ENCODE results near the gene IGLL1. TPM values are rescaled to one million over a fixed set of nuclear protein-coding genes. Genes with fewer than 3 reads are reported as not detected.
A peak's percentile ranks its signal among the peaks of the same experiment; 100 is the strongest.

The IGLL1 gene
- total RNA-seq, 1 experiment from 2014 or later: not detected

DNA sequence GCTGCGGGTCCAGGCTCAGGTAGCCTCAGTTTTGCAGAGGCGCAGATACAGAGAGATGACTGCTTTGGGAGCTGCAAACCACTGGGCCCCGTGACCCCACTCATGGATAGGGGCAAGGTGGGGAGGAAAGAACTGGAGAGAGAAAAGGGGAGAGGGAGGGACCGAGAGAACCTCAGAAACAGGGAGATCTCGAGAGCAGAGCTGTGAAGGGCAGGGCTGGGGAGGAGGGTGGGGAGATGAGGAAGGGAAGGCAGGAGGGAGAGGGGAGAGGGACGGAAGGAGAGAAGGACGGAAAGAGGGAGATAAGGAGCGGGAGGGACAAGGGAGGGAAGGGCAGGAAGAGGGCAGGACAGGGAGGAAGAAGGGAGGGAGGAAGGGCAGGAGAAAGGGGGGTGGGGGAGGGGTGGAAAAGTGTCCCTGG is 46.3 kb downstream of the IGLL1 start:
- H3K36me3 ChIP-seq (ENCODE audit: control insufficient read depth, insufficient read depth, low read length): no peaks in the 10 kb centered on the region
- Mint-ChIP-seq H3K36me3 (ENCODE audit: insufficient read depth, unreplicated experiment) (no peaks in the 10 kb centered on the region), H3K4me1 (ENCODE audit: low read depth, unreplicated experiment) (peaks cover 61% of the 10 kb centered on the region), H3K27ac (ENCODE audit: unreplicated experiment) (no peak overlapping the region), H3K4me3 (ENCODE audit: unreplicated experiment) (no peak overlapping the region), H3K9me3 (ENCODE audit: unreplicated experiment) (no peaks in the 10 kb centered on the region), H3K27me3 (ENCODE audit: insufficient read depth, unreplicated experiment) (no peaks in the 10 kb centered on the region)
- ChIA-PET CTCF (no interaction called here), POLR2A (no interaction called here)
- H3K27me3 ChIP-seq (replicated peaks; ENCODE audit: control insufficient read depth, insufficient read depth, low read length): no peaks in the 10 kb centered on the region
- BruUV-seq (replicated peaks): no TSS peak
- peak in 1 of 2 experiments; percentile 59 for DNase-seq
- H3K4me3 ChIP-seq (ENCODE audit: low read depth, low read length): no peak overlapping the region
- peaks cover 66% of the 10 kb centered on the region for H3K4me1 ChIP-seq
- H3K9me3 ChIP-seq: no peaks in the 10 kb centered on the region
- intact Hi-C loops (cut with micrococcal nuclease; ENCODE audit: unreplicated experiment): no loop called here
- TF ChIP-seq, protein P1, sequence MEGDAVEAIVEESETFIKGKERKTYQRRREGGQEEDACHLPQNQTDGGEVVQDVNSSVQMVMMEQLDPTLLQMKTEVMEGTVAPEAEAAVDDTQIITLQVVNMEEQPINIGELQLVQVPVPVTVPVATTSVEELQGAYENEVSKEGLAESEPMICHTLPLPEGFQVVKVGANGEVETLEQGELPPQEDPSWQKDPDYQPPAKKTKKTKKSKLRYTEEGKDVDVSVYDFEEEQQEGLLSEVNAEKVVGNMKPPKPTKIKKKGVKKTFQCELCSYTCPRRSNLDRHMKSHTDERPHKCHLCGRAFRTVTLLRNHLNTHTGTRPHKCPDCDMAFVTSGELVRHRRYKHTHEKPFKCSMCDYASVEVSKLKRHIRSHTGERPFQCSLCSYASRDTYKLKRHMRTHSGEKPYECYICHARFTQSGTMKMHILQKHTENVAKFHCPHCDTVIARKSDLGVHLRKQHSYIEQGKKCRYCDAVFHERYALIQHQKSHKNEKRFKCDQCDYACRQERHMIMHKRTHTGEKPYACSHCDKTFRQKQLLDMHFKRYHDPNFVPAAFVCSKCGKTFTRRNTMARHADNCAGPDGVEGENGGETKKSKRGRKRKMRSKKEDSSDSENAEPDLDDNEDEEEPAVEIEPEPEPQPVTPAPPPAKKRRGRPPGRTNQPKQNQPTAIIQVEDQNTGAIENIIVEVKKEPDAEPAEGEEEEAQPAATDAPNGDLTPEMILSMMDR (IDR thresholded peaks at IDR 0.05; ENCODE audit: insufficient read depth in 1 of 2, low read depth in 1 of 2, low read length in 1 of 2, severe bottlenecking in 1 of 2, unreplicated experiment in 1 of 2): no peak

DNA sequence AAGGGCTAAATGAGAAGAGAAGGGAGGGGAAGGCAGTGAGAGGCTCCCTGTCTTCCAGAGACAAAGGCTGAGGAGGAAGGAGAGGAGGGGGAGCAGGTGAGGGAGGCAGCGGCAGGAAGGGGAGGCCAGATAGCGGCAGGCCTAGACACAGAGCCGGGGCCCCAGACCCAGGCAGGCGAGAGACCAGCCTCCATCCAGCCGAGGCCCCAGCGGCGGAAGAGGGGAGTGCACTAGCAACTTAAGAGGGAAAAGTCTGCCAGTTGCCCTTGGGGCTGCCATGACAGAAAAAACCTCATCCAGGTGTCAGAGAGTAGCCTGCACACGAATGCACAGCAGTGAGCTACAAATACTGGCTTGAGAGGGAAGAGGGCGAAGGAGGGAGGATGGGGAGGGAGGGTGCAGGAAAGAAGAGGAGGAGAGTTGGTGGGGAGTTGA is 46.7 kb downstream of the IGLL1 start:
- Histone ChIP-seq H3K36me3 (ENCODE audit: control insufficient read depth, insufficient read depth, low read length) (no peaks in the 10 kb centered on the region), H3K4me1 (peaks cover 62% of the 10 kb centered on the region), H3K9me3 (no peaks in the 10 kb centered on the region), H3K27me3 (replicated peaks; ENCODE audit: control insufficient read depth, insufficient read depth, low read length) (no peaks in the 10 kb centered on the region), H3K4me3 (ENCODE audit: low read depth, low read length) (no peak overlapping the region)
- peak; percentile 63 to 67 for DNase-seq
- H3K27me3 Mint-ChIP-seq (ENCODE audit: insufficient read depth, unreplicated experiment): no peaks in the 10 kb centered on the region
- ChIA-PET POLR2A (no interaction called here), CTCF (no interaction called here)
- no TSS peak for BruUV-seq (replicated peaks)
- H3K9me3 Mint-ChIP-seq (ENCODE audit: unreplicated experiment): no peaks in the 10 kb centered on the region
- H3K27ac Mint-ChIP-seq (ENCODE audit: unreplicated experiment): peak overlapping the region; percentile 27
- TF ChIP-seq, protein P1 (IDR thresholded peaks at IDR 0.05; ENCODE audit: insufficient read depth in 1 of 2, low read depth in 1 of 2, low read length in 1 of 2, severe bottlenecking in 1 of 2, unreplicated experiment in 1 of 2): peak in 1 of 2 experiments; percentile 34
- H3K4me3 Mint-ChIP-seq (ENCODE audit: unreplicated experiment): no peak overlapping the region
- H3K4me1 Mint-ChIP-seq (ENCODE audit: low read depth, unreplicated experiment): peaks cover 56% of the 10 kb centered on the region
- H3K36me3 Mint-ChIP-seq (ENCODE audit: insufficient read depth, unreplicated experiment): no peaks in the 10 kb centered on the region
- intact Hi-C loops (cut with micrococcal nuclease; ENCODE audit: unreplicated experiment): no loop called here

DNA sequence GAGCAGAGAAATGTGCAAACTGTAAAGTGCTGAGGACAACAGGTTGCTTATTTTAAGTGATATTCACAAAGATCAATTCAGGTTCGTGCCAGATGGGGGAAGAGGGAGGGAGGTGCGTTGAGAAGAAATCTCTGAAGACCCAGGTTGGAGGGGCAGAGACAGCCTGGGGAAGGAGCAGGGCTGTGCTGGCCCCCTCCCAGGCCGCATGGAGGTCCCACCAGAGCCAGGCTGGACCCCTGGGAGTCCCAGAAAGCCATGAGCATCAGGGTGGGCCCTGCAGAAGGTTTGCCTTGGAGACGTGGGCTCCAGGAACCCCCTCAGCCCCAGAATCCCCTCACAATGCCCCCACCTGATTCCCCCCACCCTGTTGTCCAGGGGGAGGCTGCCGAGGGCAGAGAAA is 47.4 kb downstream of the IGLL1 start:
- Histone ChIP-seq H3K27me3 (replicated peaks; ENCODE audit: control insufficient read depth, insufficient read depth, low read length) (no peaks in the 10 kb centered on the region), H3K36me3 (ENCODE audit: control insufficient read depth, insufficient read depth, low read length) (no peaks in the 10 kb centered on the region), H3K4me1 (peaks cover 55% of the 10 kb centered on the region), H3K9me3 (no peaks in the 10 kb centered on the region), H3K4me3 (ENCODE audit: low read depth, low read length) (no peak overlapping the region)
- no peaks in the 10 kb centered on the region for H3K36me3 Mint-ChIP-seq (ENCODE audit: insufficient read depth, unreplicated experiment)
- H3K27me3 Mint-ChIP-seq (ENCODE audit: insufficient read depth, unreplicated experiment): no peaks in the 10 kb centered on the region
- H3K4me1 Mint-ChIP-seq (ENCODE audit: low read depth, unreplicated experiment): peaks cover 50% of the 10 kb centered on the region
- BruUV-seq (replicated peaks): no TSS peak
- DNase-seq: no peak
- H3K27ac Mint-ChIP-seq (ENCODE audit: unreplicated experiment): peak overlapping the region; percentile 27
- ChIA-PET CTCF (no interaction called here), POLR2A (no interaction called here)
- intact Hi-C loops (cut with micrococcal nuclease; ENCODE audit: unreplicated experiment): no loop called here
- TF ChIP-seq, protein P1 (IDR thresholded peaks at IDR 0.05; ENCODE audit: insufficient read depth in 1 of 2, low read depth in 1 of 2, low read length in 1 of 2, severe bottlenecking in 1 of 2, unreplicated experiment in 1 of 2): no peak
- H3K4me3 Mint-ChIP-seq (ENCODE audit: unreplicated experiment): no peak overlapping the region
- no peaks in the 10 kb centered on the region for H3K9me3 Mint-ChIP-seq (ENCODE audit: unreplicated experiment)

Data from Caco-2 (cell line).